ENCODE measurements around the gene ACTN1.

ACTN1 gene

DNA sequence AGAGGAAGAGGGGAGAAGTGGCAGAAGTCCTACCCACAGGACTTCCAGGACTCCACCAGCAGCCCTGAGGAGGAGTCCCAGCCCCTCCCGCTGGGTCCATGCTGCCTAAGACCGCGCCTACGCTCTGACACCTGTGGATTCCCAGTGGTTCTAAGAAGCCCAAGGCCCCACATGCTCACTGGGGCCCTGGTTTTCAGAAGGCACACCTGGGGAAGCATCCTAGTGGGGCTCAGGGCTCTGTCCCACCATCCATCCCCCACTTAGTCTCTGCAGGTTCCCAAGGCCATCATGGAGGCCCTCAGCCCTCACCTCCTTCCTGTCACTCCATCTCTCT, 32.6 kb downstream of the ACTN1 start:
- TF ChIP-seq, protein P1, sequence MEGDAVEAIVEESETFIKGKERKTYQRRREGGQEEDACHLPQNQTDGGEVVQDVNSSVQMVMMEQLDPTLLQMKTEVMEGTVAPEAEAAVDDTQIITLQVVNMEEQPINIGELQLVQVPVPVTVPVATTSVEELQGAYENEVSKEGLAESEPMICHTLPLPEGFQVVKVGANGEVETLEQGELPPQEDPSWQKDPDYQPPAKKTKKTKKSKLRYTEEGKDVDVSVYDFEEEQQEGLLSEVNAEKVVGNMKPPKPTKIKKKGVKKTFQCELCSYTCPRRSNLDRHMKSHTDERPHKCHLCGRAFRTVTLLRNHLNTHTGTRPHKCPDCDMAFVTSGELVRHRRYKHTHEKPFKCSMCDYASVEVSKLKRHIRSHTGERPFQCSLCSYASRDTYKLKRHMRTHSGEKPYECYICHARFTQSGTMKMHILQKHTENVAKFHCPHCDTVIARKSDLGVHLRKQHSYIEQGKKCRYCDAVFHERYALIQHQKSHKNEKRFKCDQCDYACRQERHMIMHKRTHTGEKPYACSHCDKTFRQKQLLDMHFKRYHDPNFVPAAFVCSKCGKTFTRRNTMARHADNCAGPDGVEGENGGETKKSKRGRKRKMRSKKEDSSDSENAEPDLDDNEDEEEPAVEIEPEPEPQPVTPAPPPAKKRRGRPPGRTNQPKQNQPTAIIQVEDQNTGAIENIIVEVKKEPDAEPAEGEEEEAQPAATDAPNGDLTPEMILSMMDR (conservative IDR thresholded peaks at IDR 0.05; ENCODE audit: low read length) = no peak
- no peak overlapping the region for H3K4me3 ChIP-seq (ENCODE audit: low read length)
- no peak for DNase-seq (ENCODE audit: low read depth)

DNA sequence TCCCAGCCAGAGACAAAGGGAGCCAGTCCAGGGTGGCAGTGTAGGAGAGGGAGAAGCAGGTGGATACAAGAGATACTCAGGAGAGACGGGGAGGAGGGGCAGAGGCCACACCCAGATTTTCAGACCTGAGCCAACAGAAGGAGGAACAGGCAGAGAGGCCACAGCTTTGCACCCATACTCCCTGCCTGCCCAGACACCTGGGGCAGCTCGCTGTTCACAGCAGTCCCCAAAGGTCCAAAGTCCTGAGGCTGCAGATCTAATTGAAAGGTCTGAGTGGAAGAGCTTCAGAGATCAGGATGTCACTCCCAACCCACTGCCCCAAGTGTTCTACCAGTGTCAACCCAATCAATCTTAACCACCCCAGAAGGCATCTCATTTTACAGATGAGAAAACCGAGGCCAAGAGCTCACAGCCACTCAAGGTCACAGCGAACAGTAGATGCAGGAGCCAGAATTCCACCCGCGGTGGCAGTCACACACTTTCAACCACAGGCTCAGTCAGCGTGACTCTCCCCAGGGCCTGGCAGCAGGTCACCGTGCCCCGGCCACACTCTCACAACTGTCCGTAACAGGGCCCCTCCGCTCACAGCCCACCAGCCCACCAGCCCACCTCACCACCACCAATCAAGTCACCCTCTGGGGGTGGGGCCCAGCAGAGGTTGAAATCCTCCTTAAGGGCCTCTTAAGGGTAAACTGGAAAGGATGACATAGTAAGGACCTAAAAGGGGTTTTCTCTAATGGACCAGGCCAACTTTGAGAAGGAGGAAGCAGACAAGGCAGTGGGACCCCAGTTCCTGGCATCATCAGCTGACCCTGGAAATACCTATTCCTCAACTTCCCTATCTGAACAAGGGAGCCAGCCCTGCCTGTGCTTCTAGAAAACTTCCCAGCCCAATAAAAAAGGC, 33.3 kb downstream of the ACTN1 start:
- DNase-seq (ENCODE audit: low read depth) = no peak
- TF ChIP-seq, protein P1 (conservative IDR thresholded peaks at IDR 0.05; ENCODE audit: low read length) = no peak
- no peak overlapping the region for H3K4me3 ChIP-seq (ENCODE audit: low read length)

DNA sequence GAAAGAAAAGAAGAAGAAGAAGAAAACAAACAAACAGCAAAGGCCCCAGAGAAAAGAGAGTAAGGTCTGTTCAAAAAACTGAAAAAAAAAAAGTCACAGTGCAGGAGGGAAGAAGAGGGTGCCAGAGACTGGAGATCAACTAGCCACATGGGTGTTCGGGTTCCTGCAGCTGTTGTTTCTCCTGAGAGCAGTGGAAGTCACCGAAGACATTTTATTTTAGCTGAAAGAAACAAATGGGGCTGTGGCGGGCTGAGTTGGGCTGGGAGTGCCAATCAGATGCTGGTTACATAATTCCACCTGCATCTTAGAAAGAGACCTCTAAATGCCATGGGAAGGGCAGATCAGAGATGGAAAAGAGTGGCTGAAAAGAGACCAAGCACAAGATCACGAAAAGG, 33.9 kb downstream of the ACTN1 start:
- no peak overlapping the region for H3K4me3 ChIP-seq (ENCODE audit: low read length)
- no peak for DNase-seq (ENCODE audit: low read depth)
- TF ChIP-seq, protein P1 (conservative IDR thresholded peaks at IDR 0.05; ENCODE audit: low read length) = no peak

DNA sequence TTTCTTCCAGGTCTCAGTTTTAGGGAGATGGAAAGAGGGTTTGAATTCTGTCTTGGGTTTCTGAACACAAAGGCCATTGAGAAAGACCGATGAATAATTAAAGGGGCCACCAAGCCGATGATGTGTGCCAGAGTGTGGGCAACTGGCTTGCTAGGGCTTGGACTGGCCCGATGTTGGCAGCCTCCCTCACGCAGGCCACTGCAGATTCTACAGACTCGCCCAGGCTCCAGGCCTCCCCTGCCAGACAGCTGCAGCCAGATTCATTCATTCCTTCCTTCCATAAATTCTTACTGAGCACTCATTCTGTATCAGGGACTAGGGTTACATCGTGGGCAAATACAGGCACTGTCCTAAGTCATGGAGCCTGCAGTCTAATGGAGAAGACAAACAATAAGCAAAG, 34.9 kb downstream of the ACTN1 start:
- TF ChIP-seq, protein P1 (conservative IDR thresholded peaks at IDR 0.05; ENCODE audit: low read length) = no peak
- no peak overlapping the region for H3K4me3 ChIP-seq (ENCODE audit: low read length)
- no peak for DNase-seq (ENCODE audit: low read depth)

DNA sequence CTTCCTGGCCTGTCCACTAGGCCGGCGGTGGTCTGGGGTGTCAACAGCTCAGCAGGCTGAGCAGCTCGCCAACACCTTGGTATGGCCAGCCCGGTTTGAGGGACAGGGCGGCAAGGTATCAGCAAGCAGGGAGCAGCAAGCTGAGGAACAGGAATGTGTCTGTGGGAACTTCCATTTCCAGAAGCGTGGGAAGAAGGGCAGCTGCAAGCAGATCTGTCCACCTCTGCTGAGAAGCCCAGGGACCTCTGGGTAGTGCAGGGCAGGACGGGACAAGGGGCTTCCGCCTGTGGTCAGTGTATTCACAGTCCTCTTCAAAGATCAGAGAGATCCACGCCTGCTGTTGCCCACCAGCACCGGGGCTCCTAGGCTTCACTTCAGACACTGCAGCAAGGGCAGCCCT, 36.0 kb downstream of the ACTN1 start:
- no peak overlapping the region for H3K4me3 ChIP-seq (ENCODE audit: low read length)
- TF ChIP-seq, protein P1 (conservative IDR thresholded peaks at IDR 0.05; ENCODE audit: low read length) = no peak
- no peak for DNase-seq (ENCODE audit: low read depth)

DNA sequence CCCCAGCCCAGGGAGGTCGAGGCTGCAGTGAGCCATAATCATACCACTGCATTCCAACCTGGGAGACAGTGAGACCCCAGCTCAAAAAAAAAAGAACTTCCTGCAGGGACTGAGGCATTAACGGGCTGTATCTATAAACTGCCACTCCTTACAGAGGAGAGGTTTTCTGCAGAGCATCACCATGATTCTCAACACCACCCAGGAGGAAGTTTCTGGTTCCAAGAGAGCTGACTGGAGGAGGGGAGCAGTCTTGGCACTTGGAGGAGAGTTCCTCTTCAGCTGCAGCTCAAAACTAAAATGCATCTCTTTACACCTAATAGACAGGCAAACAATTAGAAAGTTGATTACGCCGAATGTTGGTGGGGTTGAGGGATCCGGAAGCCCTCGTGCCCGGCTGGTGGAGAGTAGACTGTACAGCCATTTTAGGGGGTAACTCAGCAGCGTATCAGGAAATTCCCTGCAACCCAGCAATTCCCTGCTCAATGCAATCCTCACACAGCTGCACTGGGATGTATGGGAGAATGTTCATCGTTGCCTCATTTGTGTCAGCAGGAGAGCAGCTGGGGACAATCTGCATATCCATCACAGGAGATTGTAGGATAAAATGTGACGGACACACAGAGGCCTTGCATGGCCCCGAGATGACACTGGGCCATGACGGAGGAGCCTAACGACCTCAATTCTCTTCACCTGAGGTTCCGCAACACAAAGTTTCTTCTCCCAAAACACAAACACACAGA, 36.6 kb downstream of the ACTN1 start:
- TF ChIP-seq, protein P1 (conservative IDR thresholded peaks at IDR 0.05; ENCODE audit: low read length) = no peak
- H3K4me3 ChIP-seq (ENCODE audit: low read length) = no peak overlapping the region; the same call in 1 of the 2 replicates
- no peak for DNase-seq (ENCODE audit: low read depth)
